Fibroblast of peridontal ligament (primary cell): ENCODE measurements around the gene GALNTL6.

Source experiments
- DNase-seq: peaks from one replicate; pipeline ENCODE4 v3.0.0-alpha.2; 2010; ENCODE audit errors: extremely low read depth

Gene GALNTL6

DNA sequence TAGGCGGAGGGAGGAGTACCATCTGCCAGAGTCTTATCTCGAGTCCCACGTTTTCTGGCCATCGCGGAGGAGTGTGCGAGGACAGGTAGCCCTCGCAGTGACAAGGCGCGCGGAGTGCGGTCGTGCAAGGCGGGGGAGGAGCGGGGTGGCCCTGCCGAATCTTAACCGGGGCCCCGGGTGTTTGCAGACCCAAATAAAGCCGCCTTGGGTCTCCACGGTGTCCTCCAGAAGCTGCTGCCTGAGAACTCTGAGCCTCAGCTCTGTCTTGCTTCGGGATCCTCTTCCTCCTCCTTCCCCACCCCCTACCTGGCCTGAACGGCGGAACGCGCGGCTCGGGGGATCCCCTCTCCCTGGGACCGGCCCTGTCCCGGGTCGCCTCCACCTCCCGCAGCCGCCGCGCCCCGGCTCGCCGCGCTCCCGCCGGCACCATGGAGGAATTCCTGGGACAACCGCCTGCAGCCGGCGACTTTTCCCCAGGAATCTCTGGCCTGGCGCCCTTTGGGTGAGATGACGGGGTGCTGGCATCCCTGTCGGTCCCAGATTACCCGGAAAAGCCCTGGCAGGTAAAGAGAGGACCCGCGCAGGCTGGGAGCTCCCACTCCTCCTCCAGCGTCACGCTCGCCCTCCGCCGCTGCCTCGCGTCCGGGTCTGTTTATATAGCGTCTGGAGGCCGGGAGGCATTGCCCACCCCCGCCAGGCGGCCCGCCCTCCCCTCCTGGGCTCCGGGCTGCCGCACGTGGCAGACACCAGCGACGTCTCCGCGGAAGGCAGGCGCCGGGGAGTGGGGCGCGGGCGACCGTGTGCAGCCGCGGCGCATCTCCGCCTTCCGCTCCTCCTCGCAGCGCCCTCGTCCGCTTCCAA is at the start of gene GALNTL6:
Gene GALNTL6, plus strand, starts transcription at position 740 of the 861 bp plus-strand sequence.
- no peak for DNase-seq

DNA sequence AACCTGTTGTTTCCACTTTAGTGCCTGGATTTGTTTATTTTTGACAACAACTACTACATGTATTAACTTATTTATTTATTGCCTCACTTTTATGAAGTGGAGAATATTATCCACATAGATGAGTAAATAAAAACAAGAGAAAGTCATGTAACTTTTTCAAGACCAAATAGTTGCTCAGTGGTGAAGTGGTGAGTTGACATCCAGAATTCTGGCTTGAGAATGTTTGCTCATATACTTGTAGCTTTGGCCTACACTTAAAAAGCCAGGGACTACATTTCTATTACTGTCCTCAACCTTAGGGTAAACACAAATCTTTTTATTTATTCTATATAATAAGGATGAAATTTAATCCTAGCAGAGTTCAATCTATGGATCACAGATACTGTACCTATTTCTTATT is 47.7 kb upstream of the GALNTL6 start:
- DNase-seq = no peak

DNA sequence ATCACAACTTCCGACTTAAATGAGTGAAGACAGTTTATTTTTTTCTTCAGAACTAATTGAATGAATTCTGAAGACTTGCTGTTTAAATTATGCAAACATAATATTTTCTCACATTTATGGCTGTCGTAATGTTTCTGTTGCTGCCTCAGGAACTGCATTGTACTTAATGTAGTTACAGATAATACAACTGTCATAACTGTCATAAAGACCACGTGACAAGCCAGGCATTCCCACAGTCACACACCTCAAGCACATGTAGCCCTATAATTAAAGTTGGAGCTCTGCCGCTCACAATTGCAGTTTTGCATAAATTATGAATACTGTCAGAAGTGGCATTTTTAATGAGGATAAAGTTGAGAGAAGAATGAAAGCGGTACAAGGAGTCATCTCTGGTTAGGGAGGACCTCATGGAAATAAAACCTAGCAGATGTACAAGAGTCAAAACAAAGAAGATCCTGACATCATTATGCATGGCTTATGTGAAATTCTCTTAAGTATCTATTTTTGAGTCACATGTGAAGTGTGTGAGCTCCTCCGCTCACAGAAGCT is 38.5 kb upstream of the GALNTL6 start:
- no peak for DNase-seq

DNA sequence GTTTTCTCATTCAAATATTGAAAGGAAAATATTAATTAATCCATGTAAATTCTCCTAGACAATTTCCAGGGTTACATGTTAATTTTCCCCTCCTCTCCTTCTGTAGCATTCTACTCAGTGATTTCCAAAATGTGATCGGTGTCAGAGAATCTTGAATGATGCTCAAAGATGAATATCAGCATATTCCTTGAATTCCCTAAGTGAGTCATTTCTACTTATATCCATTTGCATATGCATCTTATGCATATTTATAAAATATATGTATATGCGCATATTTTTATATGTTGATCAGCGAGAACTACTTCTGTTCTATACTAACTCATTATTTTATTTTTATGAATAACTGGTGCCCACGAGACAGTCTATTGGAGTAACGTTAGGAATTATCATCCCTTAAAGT is 33.9 kb upstream of the GALNTL6 start:
- no peak for DNase-seq

DNA sequence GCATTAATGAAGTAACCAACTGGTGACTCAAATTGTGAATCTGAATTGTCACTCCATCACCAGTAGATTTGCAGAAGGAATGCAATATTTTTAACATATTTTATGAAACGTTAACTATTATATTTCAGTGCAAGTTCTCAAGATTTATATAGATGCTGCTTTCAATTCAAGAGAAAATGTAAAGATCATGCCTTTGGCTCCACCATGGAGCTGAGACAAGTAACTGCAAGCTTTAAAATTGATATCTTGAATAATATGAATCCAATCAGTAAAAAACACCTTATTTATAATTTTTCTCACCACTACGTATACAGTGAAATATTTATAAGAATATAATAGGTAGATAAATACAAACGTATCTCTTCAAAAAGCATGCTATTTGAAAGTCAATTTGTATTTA is 27.8 kb upstream of the GALNTL6 start:
- peak; percentile 69 for DNase-seq

DNA sequence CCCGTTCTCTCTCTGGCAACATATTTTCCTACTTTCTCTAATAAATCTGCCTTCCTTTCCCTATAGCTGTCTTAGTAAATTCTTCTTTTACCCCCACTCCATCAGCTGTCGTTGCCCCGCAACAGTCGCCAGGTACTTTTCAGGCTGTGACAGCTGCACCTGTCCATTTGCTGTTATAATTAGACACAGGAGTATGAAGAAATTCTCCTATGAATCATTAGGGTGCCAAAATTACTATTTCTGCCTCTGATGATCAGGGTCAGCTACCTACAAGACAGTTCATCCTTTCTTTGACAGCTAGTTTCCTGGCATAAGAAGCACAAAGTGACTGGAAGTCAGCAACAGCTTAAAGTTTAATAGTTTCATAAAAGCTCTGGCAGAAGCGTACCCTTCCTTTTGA is 19.5 kb upstream of the GALNTL6 start:
- DNase-seq = no peak

DNA sequence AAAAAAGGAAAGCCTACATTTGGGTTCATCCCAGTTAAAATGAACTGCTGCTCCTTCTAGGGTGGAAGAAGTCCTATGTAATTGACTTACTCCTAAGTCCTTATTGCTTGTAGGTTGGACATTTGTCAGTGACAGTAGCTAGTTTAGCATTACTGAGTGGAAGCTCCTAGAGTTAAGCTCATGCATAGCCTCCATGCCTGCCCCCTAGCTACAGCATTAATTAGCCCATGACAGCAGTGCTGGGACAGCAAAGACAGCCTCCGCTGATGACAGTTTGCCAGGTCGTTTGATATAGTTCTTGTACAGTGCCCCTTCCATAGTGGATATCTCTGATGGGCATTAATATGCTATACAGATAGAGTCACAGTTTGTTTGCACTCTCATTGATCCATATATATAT is 18.7 kb upstream of the GALNTL6 start:
- DNase-seq = no peak

DNA sequence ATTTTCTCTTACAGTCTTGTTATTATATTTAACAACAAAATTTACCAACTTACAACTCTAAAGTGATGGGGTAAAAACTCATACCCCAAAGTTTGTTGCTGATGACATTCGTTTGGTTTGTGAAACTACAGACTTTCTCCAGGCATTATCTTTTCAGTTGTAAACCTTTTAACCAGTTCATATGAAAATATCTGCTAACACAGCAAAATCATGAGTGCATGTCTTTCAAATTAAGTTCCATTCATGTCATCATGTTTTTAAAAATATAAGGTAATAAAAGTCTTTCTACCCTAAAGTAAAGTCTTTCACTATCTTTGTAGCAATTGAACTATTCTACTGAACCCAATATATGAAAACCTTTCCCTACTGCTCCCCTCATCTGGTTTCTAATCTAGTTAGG is 3.4 kb upstream of the GALNTL6 start:
- no peak for DNase-seq

DNA sequence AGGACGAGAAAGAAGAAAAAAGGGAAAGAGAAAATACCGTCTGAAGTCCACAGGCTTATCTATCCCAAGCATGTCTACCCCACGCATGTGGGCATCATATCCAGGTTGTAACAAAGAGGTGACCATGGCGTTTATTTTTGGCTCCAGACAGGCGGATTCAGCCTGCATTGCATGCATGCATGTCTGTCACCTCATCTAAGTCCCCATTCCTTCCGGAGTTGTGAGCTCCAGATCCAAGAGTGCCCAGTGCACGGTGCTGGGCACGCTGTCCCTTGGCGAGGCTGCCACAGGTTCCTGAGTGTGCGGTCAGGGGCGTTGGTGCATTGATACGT is 905 bp upstream of the GALNTL6 start:
- DNase-seq = no peak

DNA sequence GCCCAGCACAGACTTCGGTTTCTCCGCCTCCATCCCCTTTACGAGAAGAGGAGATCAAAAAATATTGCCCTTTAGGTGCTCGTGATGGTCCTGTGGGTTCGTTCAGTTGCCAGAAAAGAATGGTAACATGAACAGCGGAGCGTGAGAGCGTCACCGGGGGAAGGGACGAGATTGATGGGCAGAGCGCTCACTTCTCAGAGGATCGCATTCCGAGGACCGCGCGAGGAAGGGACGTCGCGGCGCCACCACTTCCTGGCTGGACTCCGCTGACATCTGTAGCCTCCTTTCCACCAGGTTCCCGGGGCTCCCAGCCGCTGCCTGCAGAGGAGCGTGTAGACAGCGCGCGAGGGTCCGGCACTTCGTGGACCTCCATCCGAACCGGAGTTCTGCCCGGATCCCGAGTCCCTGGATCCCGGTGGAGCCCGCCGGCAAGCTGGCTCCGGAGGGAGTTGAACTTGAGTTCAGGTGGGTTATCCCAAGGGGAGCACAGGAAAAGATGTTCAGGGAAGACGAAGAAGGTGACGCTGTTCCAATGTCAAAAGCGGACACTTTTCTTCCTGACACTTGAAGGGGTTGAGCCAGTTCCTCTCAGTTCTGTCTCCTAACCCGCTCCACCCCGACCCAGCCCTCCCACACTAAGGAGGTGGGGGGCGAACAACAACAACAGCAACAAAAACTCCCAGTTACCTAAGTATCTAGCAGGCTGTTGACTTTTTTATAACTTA is 484 bp downstream of the GALNTL6 start:
- DNase-seq = peak; percentile 30

DNA sequence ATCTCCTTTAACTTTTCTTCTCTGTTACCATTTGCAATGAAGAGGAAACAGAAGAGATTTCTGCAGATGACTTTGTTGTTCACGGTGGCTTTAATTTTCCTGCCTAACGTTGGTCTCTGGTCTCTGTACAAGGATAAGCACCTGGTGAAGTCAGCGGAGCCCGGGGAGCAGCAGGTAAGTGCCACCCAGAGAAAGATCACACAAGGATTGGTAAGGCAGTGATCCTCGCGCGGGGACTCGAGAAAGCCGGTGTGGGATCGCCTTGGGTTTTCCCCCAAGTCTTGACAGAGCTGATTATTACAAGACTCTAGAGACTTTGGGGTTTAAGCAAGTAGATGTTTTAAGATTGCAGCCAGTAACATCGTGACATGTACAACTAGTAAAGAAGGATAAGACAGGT is 1.3 kb downstream of the GALNTL6 start:
- DNase-seq = no peak

DNA sequence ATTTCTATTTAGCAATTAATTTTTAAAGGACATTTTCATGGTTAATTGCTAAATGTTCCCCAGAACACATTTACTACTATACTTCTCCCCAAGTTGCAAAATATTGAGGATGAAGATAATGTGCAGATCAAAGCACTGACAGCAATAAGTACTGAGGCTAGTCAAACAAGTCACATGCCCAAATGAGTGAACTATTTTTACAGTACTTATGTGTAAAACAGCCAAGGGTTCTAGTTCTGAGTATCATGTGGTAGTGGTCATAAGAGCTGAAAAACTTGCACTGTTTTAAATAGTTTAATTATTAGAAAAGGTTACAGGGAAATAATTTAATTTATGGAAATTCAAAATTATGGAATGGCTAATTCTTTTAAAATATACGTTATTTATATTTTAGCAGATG is 3.8 kb downstream of the GALNTL6 start:
- no peak for DNase-seq

DNA sequence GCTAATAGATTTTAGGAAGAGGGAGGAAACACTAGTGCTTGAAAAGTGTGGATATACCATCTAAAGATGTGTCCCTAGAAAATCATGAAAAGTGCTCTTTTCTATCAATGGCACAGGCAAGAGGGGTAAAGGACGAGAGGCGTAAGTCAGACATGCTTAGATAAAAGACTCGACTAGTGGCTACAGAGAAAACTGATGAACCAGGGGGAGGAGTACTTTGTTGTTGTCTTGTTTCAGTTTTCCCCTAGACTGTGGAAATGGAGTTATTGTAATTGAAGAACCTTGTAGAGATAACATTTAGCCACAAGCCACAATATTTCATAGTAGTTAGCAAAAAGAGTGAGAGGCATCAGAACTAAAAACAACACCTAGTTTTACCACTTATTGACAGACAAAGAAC is 21.4 kb downstream of the GALNTL6 start:
- DNase-seq = no peak

DNA sequence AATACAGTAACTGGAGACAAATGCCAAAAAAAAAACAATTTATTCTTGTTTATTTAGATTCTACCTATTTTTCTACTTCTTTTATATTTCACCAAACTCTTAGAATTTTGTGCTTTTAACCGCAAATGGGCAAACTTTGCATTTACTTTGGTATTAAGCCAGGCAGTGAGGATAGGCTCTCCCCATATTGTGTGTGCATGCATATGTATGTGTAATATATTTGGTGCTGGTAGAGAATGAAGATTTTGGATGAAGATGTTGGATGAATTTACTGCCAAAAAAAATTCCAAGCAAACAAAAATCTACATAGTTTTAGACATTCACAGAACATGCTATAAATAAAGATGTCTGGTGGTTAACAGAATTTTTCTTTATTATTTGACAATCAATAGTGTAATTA is 30.3 kb downstream of the GALNTL6 start:
- DNase-seq = no peak

DNA sequence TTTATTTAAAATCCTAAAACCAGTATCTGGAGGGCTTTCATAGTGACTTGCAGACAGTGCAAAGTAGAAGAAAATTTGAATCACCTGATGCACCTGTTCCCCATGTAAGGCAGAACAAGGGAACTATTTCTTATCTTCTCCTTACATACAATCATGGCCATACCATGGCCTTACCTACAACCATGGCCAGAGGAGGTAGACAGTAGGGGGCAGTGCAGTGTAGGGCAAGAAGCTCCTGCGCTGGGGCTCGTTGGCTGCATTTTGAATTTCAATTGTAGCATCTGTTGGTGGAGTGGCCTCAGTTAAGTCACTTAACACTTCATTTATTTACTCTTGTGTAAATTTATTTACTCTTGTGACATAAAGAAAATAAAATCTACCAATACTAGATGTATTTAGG is 33.0 kb downstream of the GALNTL6 start:
- DNase-seq = peak; percentile 76

DNA sequence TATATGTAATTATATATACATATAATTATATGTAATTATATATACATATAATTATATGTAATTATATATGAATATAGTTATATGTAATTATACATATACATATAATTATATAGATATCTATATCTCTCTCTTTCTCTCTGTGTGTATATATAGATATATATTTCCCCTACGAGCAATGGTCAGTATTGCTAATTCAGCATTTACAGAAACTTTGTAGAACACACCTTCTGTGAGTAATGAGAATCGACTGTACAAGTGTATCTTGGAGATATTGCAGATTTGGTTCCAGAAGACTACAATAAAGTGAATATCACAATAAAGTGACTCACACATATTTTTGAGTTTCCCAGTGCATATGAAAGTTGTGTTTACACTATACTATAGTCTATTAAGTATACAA is 33.7 kb downstream of the GALNTL6 start:
- no peak for DNase-seq

DNA sequence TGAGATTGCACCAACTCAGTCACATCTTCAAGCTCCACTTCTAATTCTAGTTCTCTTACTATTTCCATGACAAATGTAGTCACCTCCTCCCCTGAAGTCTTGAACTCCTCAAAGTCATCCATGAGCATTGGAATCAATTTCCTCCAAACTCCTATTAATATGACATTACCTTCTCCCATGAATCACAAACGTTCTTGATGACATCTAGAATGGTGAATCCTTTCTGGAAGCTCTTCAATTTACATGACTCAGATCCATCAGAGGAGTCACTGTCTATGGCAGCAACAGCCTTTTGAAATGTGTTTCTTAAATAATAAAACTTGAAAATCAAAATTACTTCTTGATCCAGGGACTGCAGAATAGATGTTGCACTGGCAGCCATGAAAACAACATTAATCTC is 34.5 kb downstream of the GALNTL6 start:
- DNase-seq = peak; percentile 13

DNA sequence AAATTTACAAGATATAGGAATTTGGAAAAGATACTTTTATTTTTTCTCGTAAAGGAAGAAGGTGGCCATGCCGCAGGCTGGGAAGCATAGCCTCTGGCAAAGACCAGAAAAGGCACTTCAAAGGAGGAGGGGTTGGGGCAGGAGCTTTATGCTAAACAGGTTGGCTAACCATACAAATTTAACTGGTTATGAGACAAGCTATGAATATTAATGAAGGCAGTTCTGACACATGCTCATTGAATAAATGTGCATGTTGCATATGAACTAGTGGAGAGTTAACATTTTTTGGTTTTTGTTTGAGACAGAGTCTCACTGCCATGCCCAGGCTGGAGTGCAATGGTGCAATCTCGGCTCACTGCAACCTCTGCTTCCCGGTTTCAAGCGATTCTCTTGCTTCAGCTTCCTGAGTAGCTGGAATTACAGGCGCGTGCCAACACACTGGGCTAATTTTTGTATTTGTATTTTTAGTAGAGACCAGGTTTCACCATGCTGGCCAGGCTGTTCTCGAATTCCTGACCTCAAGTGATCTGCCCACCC is 36.5 kb downstream of the GALNTL6 start:
- DNase-seq = no peak

DNA sequence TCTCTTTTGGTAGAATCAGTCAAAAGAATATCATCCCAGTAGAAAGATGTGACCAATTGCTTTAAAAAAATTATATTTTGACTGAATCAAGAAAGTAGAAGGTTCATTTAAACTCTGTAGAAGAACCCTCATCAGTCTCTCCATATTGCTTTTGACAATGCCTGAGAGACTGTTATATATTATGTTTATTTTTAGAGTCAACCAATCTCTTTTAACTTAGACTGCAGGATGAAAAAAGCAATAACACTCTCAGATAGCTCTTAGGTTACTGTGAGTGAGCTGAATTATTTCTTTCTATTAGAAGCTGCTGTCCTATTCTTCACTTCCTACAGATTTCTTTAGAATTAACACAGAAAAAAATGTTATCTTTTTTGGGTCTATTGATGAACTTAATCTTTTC is 38.1 kb downstream of the GALNTL6 start:
- DNase-seq = no peak

DNA sequence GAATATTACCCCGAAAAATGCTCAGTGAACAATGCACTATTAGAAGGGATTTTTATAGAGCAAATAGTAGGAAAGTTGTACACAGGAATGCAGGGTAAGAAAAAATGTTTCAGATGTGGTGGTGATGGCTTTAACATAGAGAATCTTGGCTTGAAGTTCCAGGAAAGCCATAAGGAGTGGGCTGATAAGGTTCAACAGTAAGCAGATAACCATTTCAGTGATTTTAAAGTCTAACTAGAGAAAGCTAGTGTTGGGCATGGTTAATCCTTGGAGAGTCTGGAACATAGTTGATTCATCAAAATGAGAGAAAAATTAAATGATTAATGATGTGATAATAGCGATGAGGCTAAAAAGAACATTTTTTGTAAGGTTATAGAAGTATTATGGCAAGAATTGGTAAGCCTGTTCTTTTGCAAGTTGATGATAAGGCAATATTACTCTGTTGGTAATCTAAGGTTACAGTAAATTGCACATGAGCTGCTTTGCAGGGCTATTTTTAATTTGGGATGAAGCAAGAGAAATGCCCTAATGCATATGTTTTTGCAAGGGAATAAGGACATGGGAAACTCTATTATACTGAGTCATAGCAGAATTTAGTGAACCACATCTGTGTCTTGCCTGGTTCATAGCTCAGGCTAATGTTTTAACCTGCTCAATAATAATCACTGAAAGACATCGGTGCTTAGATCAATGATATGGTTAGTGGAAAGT is 44.3 kb downstream of the GALNTL6 start:
- peak; percentile 79 for DNase-seq

DNA sequence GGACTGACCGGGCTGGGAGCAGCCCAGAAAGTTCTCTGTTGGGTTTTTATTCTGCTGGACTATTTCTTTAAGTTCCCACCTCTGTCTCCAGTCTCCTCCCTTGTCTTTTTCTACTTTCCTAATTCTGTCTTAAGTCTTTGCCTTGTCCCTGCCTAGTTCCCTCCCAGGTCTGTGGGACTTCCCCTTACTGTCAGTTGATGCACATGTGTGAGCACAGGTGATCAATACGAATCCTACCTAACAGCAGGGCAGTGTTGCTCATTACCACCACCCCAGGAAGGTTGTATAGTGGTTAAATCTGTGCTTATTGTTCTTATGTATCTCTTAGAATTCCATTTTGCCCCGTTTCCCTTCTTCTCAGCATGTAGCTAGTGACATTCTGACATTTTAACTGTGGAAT is 62.1 kb downstream of the GALNTL6 start:
- no peak for DNase-seq

DNA sequence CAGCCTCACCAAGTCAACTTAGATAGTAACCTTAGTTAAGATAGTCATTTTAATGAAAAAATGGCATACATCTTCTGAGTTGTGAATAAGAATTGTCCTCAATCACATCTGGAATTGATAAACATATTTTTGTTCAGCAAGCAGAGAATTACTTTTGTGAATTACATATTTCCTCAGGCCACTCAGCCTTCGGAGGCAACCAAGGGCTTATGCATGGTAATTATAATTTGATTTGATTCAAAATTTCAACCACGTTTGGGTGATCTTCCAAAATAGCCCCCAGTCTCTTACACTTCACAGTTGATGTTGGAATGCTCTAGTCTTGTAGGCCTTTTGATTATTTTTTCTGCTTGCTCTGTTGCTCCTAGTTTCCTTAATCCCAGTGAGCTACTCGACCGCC is 63.4 kb downstream of the GALNTL6 start:
- peak; percentile 69 for DNase-seq
